ENCODE results near the gene LMBR1.
"Not testable (repeated sequence)": the region's sequence is repeated elsewhere in the genome, so short reads cannot be mapped to it uniquely, and the experiment has no call there.

Gene LMBR1

DNA sequence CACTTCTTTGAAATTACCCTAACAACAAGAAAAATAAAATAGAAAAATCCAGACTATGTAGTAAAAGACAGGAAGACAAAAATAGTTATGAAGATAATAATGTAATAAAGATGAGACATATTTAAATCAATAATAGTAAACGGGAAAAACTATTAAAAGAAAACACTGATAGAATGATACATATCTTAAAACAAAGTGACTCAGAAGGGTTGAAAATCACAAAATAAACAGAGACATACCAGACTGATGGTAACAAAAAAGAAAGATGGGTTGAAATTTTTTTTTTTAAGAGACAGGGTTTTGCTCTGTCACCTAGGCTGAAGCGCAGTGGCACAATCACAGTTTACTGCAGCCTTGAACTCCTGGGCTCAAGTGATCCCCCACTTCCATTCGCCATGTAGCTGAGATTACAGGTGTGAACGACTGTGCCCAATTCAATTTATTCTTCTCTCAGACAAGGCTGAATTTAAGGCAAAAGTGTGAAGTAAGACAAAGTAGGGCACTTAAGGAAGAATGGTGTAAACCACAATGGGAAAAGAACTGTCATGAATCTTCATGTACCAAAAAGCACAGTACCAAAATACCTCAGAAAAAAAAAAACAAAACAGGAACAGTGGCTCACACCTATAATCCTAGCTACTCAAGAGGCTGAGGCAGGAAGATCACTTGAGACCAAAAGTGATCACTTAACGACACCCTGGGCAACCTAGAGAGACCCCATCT is 47.4 kb downstream of the LMBR1 start:
- ChIA-PET POLR2A (no interaction called here), CTCF (interaction anchor here (0.6 to 1.4 kb wide), 2 partner anchors 9 to 1939 kb away, joined by 3 read pairs; no protein-coding TSS in a partner anchor)
- no peak for DNase-seq (ENCODE audit: extremely low spot score)
- TF ChIP-seq, protein P1, sequence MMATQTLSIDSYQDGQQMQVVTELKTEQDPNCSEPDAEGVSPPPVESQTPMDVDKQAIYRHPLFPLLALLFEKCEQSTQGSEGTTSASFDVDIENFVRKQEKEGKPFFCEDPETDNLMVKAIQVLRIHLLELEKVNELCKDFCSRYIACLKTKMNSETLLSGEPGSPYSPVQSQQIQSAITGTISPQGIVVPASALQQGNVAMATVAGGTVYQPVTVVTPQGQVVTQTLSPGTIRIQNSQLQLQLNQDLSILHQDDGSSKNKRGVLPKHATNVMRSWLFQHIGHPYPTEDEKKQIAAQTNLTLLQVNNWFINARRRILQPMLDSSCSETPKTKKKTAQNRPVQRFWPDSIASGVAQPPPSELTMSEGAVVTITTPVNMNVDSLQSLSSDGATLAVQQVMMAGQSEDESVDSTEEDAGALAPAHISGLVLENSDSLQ (IDR thresholded peaks at IDR 0.05), result no peak
- TF ChIP-seq ELF4 (IDR thresholded peaks at IDR 0.05) (no peak), CTBP1 (IDR thresholded peaks at IDR 0.05; ENCODE audit: borderline replicate concordance) (no peak), BHLHE40 (IDR thresholded peaks at IDR 0.05; ENCODE audit: borderline replicate concordance) (no peak), FOXM1 (IDR thresholded peaks at IDR 0.05; ENCODE audit: borderline replicate concordance) (no peak)

DNA sequence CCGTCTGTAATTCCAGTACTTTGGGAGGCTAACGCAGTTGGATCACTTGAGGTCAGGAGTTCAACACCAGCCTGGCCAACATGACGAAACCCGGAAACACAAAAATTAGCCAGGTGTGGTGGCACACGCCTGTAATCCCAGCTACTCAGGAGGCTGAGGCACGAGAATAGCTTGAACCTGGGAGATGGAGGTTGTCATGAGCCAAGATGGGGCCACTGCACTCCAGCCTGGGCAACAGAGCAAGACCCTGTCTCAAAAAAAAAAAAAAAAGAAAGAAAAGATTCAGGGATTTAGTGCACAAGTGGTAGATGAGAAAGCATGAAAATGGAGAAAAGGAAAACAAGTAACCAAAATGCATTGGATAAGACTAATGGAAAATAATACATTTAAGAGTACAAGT is 49.4 kb downstream of the LMBR1 start:
- POLR2A ChIA-PET; DNase-seq (ENCODE audit: extremely low spot score): not testable (repeated sequence)
- CTCF ChIA-PET, result interaction anchor here (0.6 to 1.8 kb wide), 3 partner anchors 12 to 86 kb away, joined by 3 to 4 read pairs (median 3); no protein-coding TSS in a partner anchor

DNA sequence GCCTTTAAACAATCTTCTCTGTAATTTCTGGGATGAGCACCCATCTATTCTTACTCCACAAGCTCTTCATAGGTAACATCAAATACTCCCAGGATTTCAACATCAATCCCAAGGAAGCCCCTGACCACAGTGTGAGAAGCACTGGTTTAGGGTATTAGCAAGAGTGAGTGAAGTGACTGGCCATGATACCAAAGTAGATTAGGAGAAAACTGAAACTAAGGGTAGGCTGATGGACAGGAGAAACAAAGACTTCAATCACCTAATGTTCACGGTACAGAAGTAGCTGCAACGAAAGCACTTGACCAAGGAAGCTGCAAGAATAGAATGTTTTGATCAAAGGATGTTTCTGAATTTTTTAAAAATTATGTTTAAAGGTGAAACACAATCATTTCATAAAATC is 49.8 kb downstream of the LMBR1 start:
- DNase-seq (ENCODE audit: extremely low spot score), result no peak
- ChIA-PET CTCF (interaction anchor here (0.6 to 1.8 kb wide), 4 partner anchors 11 to 87 kb away, joined by 3 to 4 read pairs (median 3); no protein-coding TSS in a partner anchor), POLR2A (no interaction called here)
- TF ChIP-seq, protein P1 (IDR thresholded peaks at IDR 0.05), result no peak
- TF ChIP-seq ELF4 (IDR thresholded peaks at IDR 0.05) (no peak), HDGF (IDR thresholded peaks at IDR 0.05; ENCODE audit: borderline replicate concordance) (no peak)

DNA sequence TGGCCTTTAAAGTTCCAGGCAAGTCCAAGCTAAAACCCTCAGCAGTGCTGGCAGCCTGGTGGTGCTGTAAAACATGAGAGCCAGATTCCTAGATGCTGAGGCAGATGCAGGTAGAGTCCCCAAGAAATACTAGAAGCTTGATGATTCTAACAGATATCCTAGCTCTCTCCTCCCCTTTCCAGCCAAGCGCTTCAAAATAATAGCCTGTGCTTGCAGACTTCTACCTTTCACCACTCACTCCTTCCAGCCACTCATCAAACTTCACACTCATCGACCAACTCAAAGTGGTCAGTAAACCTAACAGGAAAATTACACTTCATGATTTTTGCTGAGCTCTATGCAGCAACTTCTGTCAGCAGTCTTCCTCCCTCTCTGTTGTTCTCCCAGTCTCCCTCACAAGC is 50.2 kb downstream of the LMBR1 start:
- DNase-seq (ENCODE audit: extremely low spot score), result no peak
- POLR2A ChIA-PET, result interaction anchor here (1.0 kb wide), 1 partner anchor 51 kb away, joined by 6 read pairs; the partner anchor contains the start of gene LMBR1
- TF ChIP-seq L3MBTL2 (conservative IDR thresholded peaks at IDR 0.05) (no peak), FOXA1 (IDR thresholded peaks at IDR 0.05) (no peak), FOXK2 (IDR thresholded peaks at IDR 0.05) (no peak), NFRKB (IDR thresholded peaks at IDR 0.05) (no peak), ARNT (IDR thresholded peaks at IDR 0.05) (no peak), TARDBP (IDR thresholded peaks at IDR 0.05) (no peak), SP1 (IDR thresholded peaks at IDR 0.05) (no peak), BHLHE40 (IDR thresholded peaks at IDR 0.05; ENCODE audit: borderline replicate concordance) (no peak), FOXM1 (IDR thresholded peaks at IDR 0.05; ENCODE audit: borderline replicate concordance) (no peak), ELF4 (IDR thresholded peaks at IDR 0.05) (no peak), CTBP1 (IDR thresholded peaks at IDR 0.05; ENCODE audit: borderline replicate concordance) (no peak), ZNF384 (IDR thresholded peaks at IDR 0.05) (no peak), SUZ12 (IDR thresholded peaks at IDR 0.05) (no peak)
- CTCF ChIA-PET, result interaction anchor here (0.8 to 1.8 kb wide), 3 partner anchors 11 to 87 kb away, joined by 3 to 4 read pairs (median 3); no protein-coding TSS in a partner anchor

DNA sequence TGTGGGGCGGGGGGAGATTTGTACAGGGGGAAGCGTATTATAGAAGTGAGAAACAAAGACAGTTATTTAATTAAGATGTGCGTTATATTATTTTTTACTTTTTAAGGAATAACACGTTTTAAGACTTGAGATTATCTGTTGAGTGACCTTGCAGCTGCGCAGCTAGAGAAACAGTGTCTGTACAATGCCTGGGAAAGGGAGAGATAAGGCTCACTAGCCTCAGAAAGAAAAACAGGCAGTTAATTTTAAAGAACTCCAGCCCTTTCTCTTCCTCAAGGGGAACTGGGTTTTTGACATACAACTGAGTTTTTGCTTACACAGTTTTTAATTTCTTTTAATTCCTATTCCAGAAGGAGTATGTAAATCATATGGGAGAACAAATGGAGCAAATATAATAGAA is 50.7 kb downstream of the LMBR1 start:
- CTCF ChIA-PET, result interaction anchor here (0.9 to 1.8 kb wide), 2 partner anchors 10 to 13 kb away, joined by 3 to 4 read pairs; no protein-coding TSS in a partner anchor

DNA sequence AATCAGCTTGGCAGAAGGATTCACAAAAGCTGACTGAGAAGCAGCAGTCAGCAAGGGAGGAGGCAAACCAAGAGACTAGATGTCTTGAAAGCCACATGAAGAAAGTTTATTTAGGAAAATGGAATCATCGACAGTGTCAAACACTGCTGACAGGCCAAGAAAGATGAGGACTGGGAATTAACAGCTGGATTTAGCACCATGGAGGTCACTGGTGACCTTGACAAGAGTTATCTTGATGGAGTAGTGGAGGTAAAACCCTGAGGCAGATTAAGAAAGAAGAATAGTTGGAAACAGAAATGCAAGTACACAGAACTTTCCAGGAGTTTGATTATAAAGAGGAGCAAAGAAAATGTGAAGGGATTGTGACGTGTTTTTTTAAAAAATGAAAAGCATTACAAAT is 51.5 kb downstream of the LMBR1 start:
- POLR2A ChIA-PET, result no interaction called here
- DNase-seq (ENCODE audit: extremely low spot score), result no peak
- TF ChIP-seq L3MBTL2 (conservative IDR thresholded peaks at IDR 0.05) (no peak), FOXK2 (IDR thresholded peaks at IDR 0.05) (no peak), LEF1 (IDR thresholded peaks at IDR 0.05; ENCODE audit: borderline replicate concordance) (no peak), BHLHE40 (IDR thresholded peaks at IDR 0.05; ENCODE audit: borderline replicate concordance) (no peak), FOXM1 (IDR thresholded peaks at IDR 0.05; ENCODE audit: borderline replicate concordance) (no peak), SP1 (IDR thresholded peaks at IDR 0.05) (no peak), SUZ12 (IDR thresholded peaks at IDR 0.05) (no peak), TARDBP (IDR thresholded peaks at IDR 0.05) (no peak), ARNT (IDR thresholded peaks at IDR 0.05) (no peak), HDGF (IDR thresholded peaks at IDR 0.05; ENCODE audit: borderline replicate concordance) (no peak), ZNF384 (IDR thresholded peaks at IDR 0.05) (no peak), ELF4 (IDR thresholded peaks at IDR 0.05) (no peak)
- TF ChIP-seq, protein P1 (IDR thresholded peaks at IDR 0.05), result no peak
- CTCF ChIA-PET, result interaction anchor here (0.5 to 1.8 kb wide), 4 partner anchors 14 to 198 kb away, joined by 3 to 4 read pairs (median 3); no protein-coding TSS in a partner anchor

More for the DNA sequence above, 50.7 kb downstream of the LMBR1 start:
- POLR2A ChIA-PET, result interaction anchor here (1.0 kb wide), 1 partner anchor 51 kb away, joined by 6 read pairs; the partner anchor contains the start of gene LMBR1
- DNase-seq (ENCODE audit: extremely low spot score), result no peak
- no peak for TF ChIP-seq HDGF (IDR thresholded peaks at IDR 0.05; ENCODE audit: borderline replicate concordance)
- no peak for TF ChIP-seq TARDBP (IDR thresholded peaks at IDR 0.05)
- no peak for TF ChIP-seq L3MBTL2 (conservative IDR thresholded peaks at IDR 0.05)
- TF ChIP-seq ELF4 (IDR thresholded peaks at IDR 0.05), result no peak
- TF ChIP-seq LEF1 (IDR thresholded peaks at IDR 0.05; ENCODE audit: borderline replicate concordance), result no peak
- TF ChIP-seq, protein P1 (IDR thresholded peaks at IDR 0.05), result no peak
- TF ChIP-seq CTBP1 (IDR thresholded peaks at IDR 0.05; ENCODE audit: borderline replicate concordance), result no peak
- no peak for TF ChIP-seq FOXA1 (IDR thresholded peaks at IDR 0.05)
- TF ChIP-seq ZNF384 (IDR thresholded peaks at IDR 0.05), result no peak
- no peak for TF ChIP-seq FOXM1 (IDR thresholded peaks at IDR 0.05; ENCODE audit: borderline replicate concordance)
- TF ChIP-seq NFRKB (IDR thresholded peaks at IDR 0.05), result no peak
- TF ChIP-seq SUZ12 (IDR thresholded peaks at IDR 0.05), result no peak
- TF ChIP-seq BHLHE40 (IDR thresholded peaks at IDR 0.05; ENCODE audit: borderline replicate concordance), result no peak
- TF ChIP-seq ARNT (IDR thresholded peaks at IDR 0.05), result no peak
- no peak for TF ChIP-seq FOXK2 (IDR thresholded peaks at IDR 0.05)
